ENCODE data around the gene RNPEPL1. TPM values are rescaled to one million over a fixed set of nuclear protein-coding genes. Genes with fewer than 3 reads are reported as not detected.
"Not testable (repeated sequence)": the region's sequence is repeated elsewhere in the genome, so short reads cannot be mapped to it uniquely, and the experiment has no call there.

The RNPEPL1 gene
- total and polyA plus RNA-seq, 2 experiments from 2014 or later: 49.0 to 61.2 TPM

GRCh38 chr2:240560480-240561324, 7.6 kb upstream of the RNPEPL1 start:
- peak; percentile 26 for TF ChIP-seq CTCF (IDR thresholded peaks at IDR 0.05; ENCODE audit: low read depth, low read length)
- H3K27ac ChIP-seq: peak overlapping the region; percentile 91
- peaks cover 9% of the 10 kb centered on the region for H3K4me1 ChIP-seq (ENCODE audit: low read depth)
- H3K4me3 ChIP-seq: peak overlapping the region; percentile 87
- H3K27me3 ChIP-seq: no peaks in the 10 kb centered on the region
- DNase-seq (ENCODE audit: low read depth in 1 of 2, low spot score in 1 of 2): peak; percentile 99
- H3K36me3 ChIP-seq: no peaks in the 10 kb centered on the region
- no peaks in the 10 kb centered on the region for H3K9me3 ChIP-seq (ENCODE audit: low read depth)

GRCh38 chr2:240561325-240561971, 6.8 kb upstream of the RNPEPL1 start:
- no peaks in the 10 kb centered on the region for H3K27me3 ChIP-seq
- no peak for TF ChIP-seq CTCF (IDR thresholded peaks at IDR 0.05; ENCODE audit: low read depth, low read length)
- peak overlapping the region; percentile 19 for H3K27ac ChIP-seq
- H3K36me3 ChIP-seq: no peaks in the 10 kb centered on the region
- H3K4me3 ChIP-seq: peak overlapping the region; percentile 87
- H3K4me1 ChIP-seq (ENCODE audit: low read depth): peaks cover 14% of the 10 kb centered on the region
- no peaks in the 10 kb centered on the region for H3K9me3 ChIP-seq (ENCODE audit: low read depth)
- DNase-seq (ENCODE audit: low read depth in 1 of 2, low spot score in 1 of 2): peak in 1 of 2 donors; percentile 66

- H3K4me3 ChIP-seq: not testable (repeated sequence)
These were observed 5.1 kb upstream of the RNPEPL1 start for GRCh38 chr2:240563231-240563630.

GRCh38 chr2:240563951-240564560, 4.2 kb upstream of the RNPEPL1 start:
- no peak for TF ChIP-seq CTCF (IDR thresholded peaks at IDR 0.05; ENCODE audit: low read depth, low read length)
- H3K27me3 ChIP-seq: no peaks in the 10 kb centered on the region
- DNase-seq (ENCODE audit: low read depth in 1 of 2, low spot score in 1 of 2): no peak
- no peaks in the 10 kb centered on the region for H3K36me3 ChIP-seq
- no peak overlapping the region for H3K27ac ChIP-seq
- peaks cover 23% of the 10 kb centered on the region for H3K4me1 ChIP-seq (ENCODE audit: low read depth)
- H3K4me3 ChIP-seq: no peak overlapping the region
- H3K9me3 ChIP-seq (ENCODE audit: low read depth): no peaks in the 10 kb centered on the region

More at GRCh38 chr2:240563231-240563630, 5.1 kb upstream of the RNPEPL1 start:
- H3K27ac ChIP-seq; H3K27me3 ChIP-seq; H3K9me3 ChIP-seq (ENCODE audit: low read depth); DNase-seq (ENCODE audit: low read depth in 1 of 2, low spot score in 1 of 2); H3K36me3 ChIP-seq: not testable (repeated sequence)
- peaks cover 23% of the 10 kb centered on the region for H3K4me1 ChIP-seq (ENCODE audit: low read depth)

GRCh38 chr2:240564561-240565332, 3.5 kb upstream of the RNPEPL1 start:
- H3K36me3 ChIP-seq: no peaks in the 10 kb centered on the region
- H3K4me3 ChIP-seq: no peak overlapping the region
- H3K9me3 ChIP-seq (ENCODE audit: low read depth): no peaks in the 10 kb centered on the region
- H3K4me1 ChIP-seq (ENCODE audit: low read depth): peaks cover 25% of the 10 kb centered on the region
- peak; percentile 31 for TF ChIP-seq CTCF (IDR thresholded peaks at IDR 0.05; ENCODE audit: low read depth, low read length)
- DNase-seq (ENCODE audit: low read depth in 1 of 2, low spot score in 1 of 2): peak in 1 of 2 donors; percentile 79
- H3K27me3 ChIP-seq: no peaks in the 10 kb centered on the region
- no peak overlapping the region for H3K27ac ChIP-seq

Data from cardiac muscle cell (in vitro differentiated cells and primary cell).